Endothelial cell of umbilical vein (primary cell): ENCODE measurements around the gene AQP9. TPM values are rescaled to one million over a fixed set of nuclear protein-coding genes. Genes with fewer than 3 reads are reported as not detected.

Experiments
- BruUV-seq: library from RNA; stranded (reverse); fragments of 400-500 nt; replicated peaks from 2 replicates; lab custom pipeline; 2021; lab: Mats Ljungman, UMichigan
- CTCF ChIA-PET: fragments of 300-600, 350-600 bp; sonication (Branson Sonifier 250); formaldehyde crosslinking; loops from one replicate; lab custom pipeline; 2021; ENCODE audit warnings: antibody characterized with exemption, inconsistent platforms; lab: Charles Lee
- POLR2A ChIA-PET: fragments of 300-600, 350-600 bp; sonication (Branson Sonifier 250); formaldehyde crosslinking; loops from one replicate; lab custom pipeline; 2021; ENCODE audit warnings: antibody characterized with exemption, inconsistent platforms; lab: Charles Lee
- DNase-seq: peaks from one replicate; pipeline ENCODE4 v3.0.0-alpha.2; 2011; ENCODE audit warnings: low read depth, low spot score
- FAIRE-seq: peaks from 2 replicates; lab custom pipeline; 2011; peaks lifted over from hg19 to GRCh38; lab: Jason Lieb, UNC
- H2AFZ ChIP-seq: 2 replicates; pipeline ENCODE4 v1.6.0; 2012; ENCODE audit warnings: low read depth, low read length, control low read depth, inconsistent platforms
- H3K27ac ChIP-seq: 2 replicates; pipeline ENCODE4 v1.5.1; 2011; ENCODE audit warnings: low read depth, mild to moderate bottlenecking, control low read depth, low read length, moderate library complexity; ENCODE audit not compliant: insufficient read depth
- H3K27me3 ChIP-seq, 2 experiments: 2 replicates each; pipeline versions ENCODE4 v1.6.0 to v1.6.1; 2011; ENCODE audit warnings: low read length in 2 of 2, mixed read lengths in 1 of 2; ENCODE audit not compliant: control insufficient read depth in 2 of 2, insufficient read depth in 2 of 2
- H3K36me3 ChIP-seq, 2 experiments: 2 replicates in 1 of 2; 3 replicates in 1 of 2; pipeline ENCODE4 v1.5.1; 2011; ENCODE audit warnings: low read length in 2 of 2, mild to moderate bottlenecking in 1 of 2, moderate library complexity in 1 of 2; ENCODE audit not compliant: control insufficient read depth in 2 of 2, insufficient read depth in 2 of 2; ENCODE audit errors: extremely low read depth in 1 of 2
- H3K4me1 ChIP-seq: 3 replicates; pipeline ENCODE4 v1.5.1; 2011; ENCODE audit warnings: mild to moderate bottlenecking, low read length; ENCODE audit not compliant: control insufficient read depth, insufficient read depth; ENCODE audit errors: extremely low read depth
- H3K4me2 ChIP-seq: 2 replicates; pipeline ENCODE4 v1.6.1; 2011; ENCODE audit warnings: low read length, control low read depth, mixed read lengths; ENCODE audit not compliant: insufficient read depth
- H3K4me3 ChIP-seq, 3 experiments: fragments of 200-600 bp in 1 of 3; sonication (generic), shearing (Covaris generic) in 1 of 3; replicated peaks in 1 of 3; 2 replicates each; pipeline ENCODE4 v1.5.1; 2011 to 2016; ENCODE audit warnings: control low read depth in 3 of 3, low read length in 3 of 3, mild to moderate bottlenecking in 2 of 3, inconsistent platforms in 1 of 3, low read depth in 1 of 3, moderate library complexity in 1 of 3; ENCODE audit not compliant: insufficient read depth in 1 of 3
- H3K79me2 ChIP-seq: 2 replicates; pipeline ENCODE4 v1.6.0; 2012; ENCODE audit warnings: low read length, inconsistent platforms; ENCODE audit not compliant: control insufficient read depth, insufficient read depth
- H3K9ac ChIP-seq: replicated peaks from 2 replicates; pipeline ENCODE3; 2011; ENCODE audit warnings: low read length, control low read depth; ENCODE audit not compliant: insufficient read depth; ENCODE audit errors: extremely low read depth
- H3K9me1 ChIP-seq: replicated peaks from 3 replicates; pipeline ENCODE4 v1.6.0; 2011; ENCODE audit warnings: mild to moderate bottlenecking, low read length; ENCODE audit not compliant: control insufficient read depth, insufficient read depth; ENCODE audit errors: extremely low read depth
- H3K9me3 ChIP-seq: replicated peaks from 2 replicates; pipeline ENCODE4 v1.5.1; 2012; ENCODE audit warnings: low read length, inconsistent platforms; ENCODE audit not compliant: control insufficient read depth, insufficient read depth
- H4K20me1 ChIP-seq: replicated peaks from 2 replicates; pipeline ENCODE3; 2011; ENCODE audit warnings: mild to moderate bottlenecking, low read length; ENCODE audit not compliant: control insufficient read depth, insufficient read depth; ENCODE audit errors: extremely low read depth
- CTCF ChIP-seq, 2 donors: IDR thresholded peaks; 1 replicate in 1 of 2; 2 replicates in 1 of 2; pipeline ENCODE4 v1.5.1; 2011; ENCODE audit warnings: low read length in 2 of 2, mild to moderate bottlenecking in 2 of 2, moderate library complexity in 2 of 2, control low read depth in 1 of 2, inconsistent platforms in 1 of 2, low read depth in 1 of 2; ENCODE audit not compliant: insufficient read depth in 1 of 2; ENCODE audit errors: extremely low read depth in 1 of 2
- EZH2 ChIP-seq: IDR thresholded peaks from 2 replicates; pipeline ENCODE4 v1.6.1; 2012; ENCODE audit warnings: borderline replicate concordance, low read depth, mild to moderate bottlenecking, moderate library complexity, low read length, inconsistent platforms; ENCODE audit not compliant: severe bottlenecking
- FOS ChIP-seq: IDR thresholded peaks from 2 replicates; pipeline ENCODE4 v1.6.1; 2011; ENCODE audit warnings: mild to moderate bottlenecking, low read length, moderate library complexity, borderline replicate concordance; ENCODE audit not compliant: insufficient read depth
- GATA2 ChIP-seq: IDR thresholded peaks from 2 replicates; pipeline ENCODE4 v1.7.0; 2011; ENCODE audit warnings: low read depth, mild to moderate bottlenecking, moderate library complexity, mixed read lengths, low read length; ENCODE audit not compliant: insufficient read length, insufficient read depth
- JUN ChIP-seq: IDR thresholded peaks from 2 replicates; pipeline ENCODE4 v1.6.1; 2011; ENCODE audit warnings: borderline replicate concordance, low read depth; ENCODE audit not compliant: insufficient read length, insufficient read depth
- MYC ChIP-seq: IDR thresholded peaks from one replicate; pipeline ENCODE4 v1.6.1; 2011; ENCODE audit warnings: mild to moderate bottlenecking, low read depth, low read length
- POLR2A ChIP-seq: IDR thresholded peaks from 2 replicates; pipeline ENCODE4 v1.6.1; 2012; ENCODE audit warnings: low read depth, mild to moderate bottlenecking, control low read depth, low read length
- POLR2AphosphoS5 ChIP-seq: IDR thresholded peaks from 2 replicates; pipeline ENCODE4 v1.6.1; 2012; ENCODE audit warnings: low read depth, mild to moderate bottlenecking, control low read depth, low read length, moderate library complexity; ENCODE audit not compliant: insufficient read depth
- dilution Hi-C: fragments of 300-500 bp; cut with MboI; formaldehyde crosslinking; loops from one replicate; pipeline ENCODE4 v1.15.0; 2019; ENCODE audit warnings: low sequenced_read_pairs; ENCODE audit not compliant: extremely low pct_ligation_motif_present
- intact Hi-C: fragments of 100-400 bp; cut with micrococcal nuclease; formaldehyde crosslinking; loops from one replicate; pipeline ENCODE4 v1.10.0; 2022
- polyA plus RNA-seq, 4 experiments: library from polyadenylated mRNA; depleted of rRNA in 3 of 4; stranded (reverse) in 3 of 4; unstranded in 1 of 4; fragments of >200 nt; gene quantifications; 2 replicates each; pipeline versions ENCODE4 v1.2.1 to v1.2.3, GENCODE V29; 2011 to 2012; ENCODE audit warnings: missing spikeins in 1 of 4
- total RNA-seq: library from RNA; stranded (reverse); gene quantifications from 2 replicates; pipeline ENCODE4 v1.2.3, GENCODE V29; 2021
- TF ChIP-seq, protein P1 (sequence below): IDR thresholded peaks from 2 replicates; pipeline ENCODE4 v1.6.1; 2011; ENCODE audit not compliant: insufficient read depth, insufficient read length

Gene AQP9
- total and polyA plus RNA-seq, 2 donors (not counting 3 experiments of a cell fraction or from before 2014, with no cell fraction given), result not detected

DNA sequence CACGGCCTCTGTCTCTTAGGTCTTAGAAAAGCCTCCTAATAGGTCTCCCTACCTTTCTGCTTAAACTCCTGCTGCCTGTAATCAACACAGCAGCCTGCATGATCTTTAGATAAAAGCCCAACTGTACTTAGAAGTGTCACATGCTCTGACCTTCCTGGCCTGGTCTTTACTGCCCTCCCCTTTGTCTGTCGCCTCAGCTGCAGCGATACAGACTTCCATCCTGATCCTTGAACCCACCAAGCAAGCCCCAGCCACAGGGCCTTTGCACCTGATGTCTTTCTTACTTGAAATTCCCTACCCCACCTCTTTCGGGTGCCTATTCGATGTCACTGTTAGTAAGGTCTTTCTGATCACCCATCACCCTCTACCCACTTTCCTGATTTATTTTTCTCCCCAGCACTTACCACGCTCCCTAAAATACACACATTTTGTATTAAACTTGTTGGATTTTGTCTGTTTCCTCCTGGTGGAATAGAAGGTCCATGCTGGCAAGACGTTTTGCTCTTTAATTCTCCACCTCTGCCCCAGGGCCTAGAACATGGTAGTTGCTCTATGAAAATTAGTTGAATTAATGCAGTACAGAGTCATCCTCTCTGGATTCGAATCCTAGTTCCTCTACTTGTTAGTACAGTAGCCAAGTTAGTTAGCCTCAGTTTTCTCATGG, 51.1 kb downstream of the AQP9 start:
- peaks cover 0 to 2% of the 10 kb centered on the region in 2 experiments for H3K27me3 ChIP-seq
- no peak overlapping the region for H3K4me2 ChIP-seq
- FAIRE-seq (no peak), DNase-seq (no peak)
- no peak overlapping the region for H3K9ac ChIP-seq
- H3K27ac ChIP-seq, result no peak overlapping the region
- no peaks in the 10 kb centered on the region for H3K9me3 ChIP-seq
- no peaks in the 10 kb centered on the region for H4K20me1 ChIP-seq
- no peak overlapping the region for H3K4me3 ChIP-seq
- ChIA-PET CTCF (no interaction called here), POLR2A (no interaction called here)
- intact Hi-C loops, result no loop called here
- no peaks in the 10 kb centered on the region for H3K4me1 ChIP-seq
- H2AFZ ChIP-seq, result no peak overlapping the region
- no peaks in the 10 kb centered on the region for H3K79me2 ChIP-seq
- no TSS peak for BruUV-seq
- H3K36me3 ChIP-seq, result no peaks in the 10 kb centered on the region
- TF ChIP-seq POLR2AphosphoS5 (no peak), MYC (no peak), JUN (no peak), EZH2 (no peak), FOS (no peak), POLR2A (no peak), CTCF (IDR thresholded peaks at IDR 0.05; ENCODE audit: extremely low read depth in 1 of 2, insufficient read depth in 1 of 2, low read depth in 1 of 2, low read length in 2 of 2) (no peak), GATA2 (no peak)
- TF ChIP-seq, protein P1, sequence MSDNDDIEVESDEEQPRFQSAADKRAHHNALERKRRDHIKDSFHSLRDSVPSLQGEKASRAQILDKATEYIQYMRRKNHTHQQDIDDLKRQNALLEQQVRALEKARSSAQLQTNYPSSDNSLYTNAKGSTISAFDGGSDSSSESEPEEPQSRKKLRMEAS, result no peak
- H3K9me1 ChIP-seq, result no peaks in the 10 kb centered on the region
- dilution Hi-C loops, result no loop called here
